ENCODE results near the gene PADI4. TPM values are rescaled to one million over a fixed set of nuclear protein-coding genes. Genes with fewer than 3 reads are reported as not detected.

PADI4 gene
- total and polyA plus RNA-seq, 2 experiments from 2014 or later, result 0.45 to 0.52 TPM

DNA sequence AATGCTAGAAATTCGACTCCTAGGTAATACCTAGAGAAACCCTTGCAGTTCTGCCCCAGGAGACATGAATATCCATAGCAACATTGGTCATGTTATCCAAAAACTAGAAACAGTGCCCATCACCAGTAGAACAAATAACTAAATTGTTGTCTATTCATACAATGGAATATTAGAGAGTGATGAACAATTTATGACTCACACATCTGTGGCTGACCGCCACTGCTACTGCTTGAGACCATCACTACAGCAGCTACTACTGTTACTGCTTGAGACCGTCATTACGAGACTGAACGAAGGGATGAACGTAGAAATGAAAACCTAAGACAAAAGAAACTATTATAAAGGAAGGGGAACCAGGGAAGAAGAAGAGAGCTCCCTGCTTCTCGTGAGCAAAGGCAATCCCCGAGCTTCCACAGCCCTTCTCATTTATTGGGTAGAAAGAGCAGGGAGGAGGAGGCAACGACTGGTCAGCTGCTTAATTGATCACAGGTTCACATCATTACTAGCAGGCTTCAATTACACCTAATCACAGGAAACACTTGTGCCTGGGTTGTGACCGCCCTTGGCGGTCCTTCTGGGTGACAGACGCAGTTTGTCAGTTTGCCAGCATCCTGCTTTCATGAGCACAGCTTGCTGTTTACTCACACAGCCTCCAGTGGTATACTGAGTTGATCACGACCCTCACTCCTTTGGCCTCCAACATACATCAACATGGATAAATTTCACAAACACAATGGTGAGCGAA is 14.1 kb upstream of the PADI4 start:
- H3K27ac Mint-ChIP-seq, result no peak overlapping the region
- H3K9me3 Mint-ChIP-seq, result peaks cover 2% of the 10 kb centered on the region
- no peak overlapping the region for H3K4me2 ChIP-seq
- no peak for DNase-seq (ENCODE audit: low spot score)
- H3K27me3 ChIP-seq (ENCODE audit: insufficient read depth), result no peaks in the 10 kb centered on the region
- no peak overlapping the region for H3K4me3 ChIP-seq
- no peak for TF ChIP-seq ZNF462 (CRISPR knock-in tag; IDR thresholded peaks at IDR 0.05)
- no peak for TF ChIP-seq ZNF331 (CRISPR knock-in tag; IDR thresholded peaks at IDR 0.05; ENCODE audit: low read depth)
- TF ChIP-seq, protein P1, sequence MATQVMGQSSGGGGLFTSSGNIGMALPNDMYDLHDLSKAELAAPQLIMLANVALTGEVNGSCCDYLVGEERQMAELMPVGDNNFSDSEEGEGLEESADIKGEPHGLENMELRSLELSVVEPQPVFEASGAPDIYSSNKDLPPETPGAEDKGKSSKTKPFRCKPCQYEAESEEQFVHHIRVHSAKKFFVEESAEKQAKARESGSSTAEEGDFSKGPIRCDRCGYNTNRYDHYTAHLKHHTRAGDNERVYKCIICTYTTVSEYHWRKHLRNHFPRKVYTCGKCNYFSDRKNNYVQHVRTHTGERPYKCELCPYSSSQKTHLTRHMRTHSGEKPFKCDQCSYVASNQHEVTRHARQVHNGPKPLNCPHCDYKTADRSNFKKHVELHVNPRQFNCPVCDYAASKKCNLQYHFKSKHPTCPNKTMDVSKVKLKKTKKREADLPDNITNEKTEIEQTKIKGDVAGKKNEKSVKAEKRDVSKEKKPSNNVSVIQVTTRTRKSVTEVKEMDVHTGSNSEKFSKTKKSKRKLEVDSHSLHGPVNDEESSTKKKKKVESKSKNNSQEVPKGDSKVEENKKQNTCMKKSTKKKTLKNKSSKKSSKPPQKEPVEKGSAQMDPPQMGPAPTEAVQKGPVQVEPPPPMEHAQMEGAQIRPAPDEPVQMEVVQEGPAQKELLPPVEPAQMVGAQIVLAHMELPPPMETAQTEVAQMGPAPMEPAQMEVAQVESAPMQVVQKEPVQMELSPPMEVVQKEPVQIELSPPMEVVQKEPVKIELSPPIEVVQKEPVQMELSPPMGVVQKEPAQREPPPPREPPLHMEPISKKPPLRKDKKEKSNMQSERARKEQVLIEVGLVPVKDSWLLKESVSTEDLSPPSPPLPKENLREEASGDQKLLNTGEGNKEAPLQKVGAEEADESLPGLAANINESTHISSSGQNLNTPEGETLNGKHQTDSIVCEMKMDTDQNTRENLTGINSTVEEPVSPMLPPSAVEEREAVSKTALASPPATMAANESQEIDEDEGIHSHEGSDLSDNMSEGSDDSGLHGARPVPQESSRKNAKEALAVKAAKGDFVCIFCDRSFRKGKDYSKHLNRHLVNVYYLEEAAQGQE (IDR thresholded peaks at IDR 0.05; ENCODE audit: unreplicated experiment), result no peak
- no peak for TF ChIP-seq NANOG (IDR thresholded peaks at IDR 0.05; ENCODE audit: borderline replicate concordance)
- no peak for TF ChIP-seq POLR2AphosphoS5 (IDR thresholded peaks at IDR 0.05; ENCODE audit: low read depth)
- TF ChIP-seq STAT1 (IDR thresholded peaks at IDR 0.05; ENCODE audit: unreplicated experiment), result no peak
- TF ChIP-seq ZNF114 (CRISPR knock-in tag; IDR thresholded peaks at IDR 0.05), result no peak
- no peak for TF ChIP-seq ETS1 (IDR thresholded peaks at IDR 0.05)
- TF ChIP-seq, protein P2, sequence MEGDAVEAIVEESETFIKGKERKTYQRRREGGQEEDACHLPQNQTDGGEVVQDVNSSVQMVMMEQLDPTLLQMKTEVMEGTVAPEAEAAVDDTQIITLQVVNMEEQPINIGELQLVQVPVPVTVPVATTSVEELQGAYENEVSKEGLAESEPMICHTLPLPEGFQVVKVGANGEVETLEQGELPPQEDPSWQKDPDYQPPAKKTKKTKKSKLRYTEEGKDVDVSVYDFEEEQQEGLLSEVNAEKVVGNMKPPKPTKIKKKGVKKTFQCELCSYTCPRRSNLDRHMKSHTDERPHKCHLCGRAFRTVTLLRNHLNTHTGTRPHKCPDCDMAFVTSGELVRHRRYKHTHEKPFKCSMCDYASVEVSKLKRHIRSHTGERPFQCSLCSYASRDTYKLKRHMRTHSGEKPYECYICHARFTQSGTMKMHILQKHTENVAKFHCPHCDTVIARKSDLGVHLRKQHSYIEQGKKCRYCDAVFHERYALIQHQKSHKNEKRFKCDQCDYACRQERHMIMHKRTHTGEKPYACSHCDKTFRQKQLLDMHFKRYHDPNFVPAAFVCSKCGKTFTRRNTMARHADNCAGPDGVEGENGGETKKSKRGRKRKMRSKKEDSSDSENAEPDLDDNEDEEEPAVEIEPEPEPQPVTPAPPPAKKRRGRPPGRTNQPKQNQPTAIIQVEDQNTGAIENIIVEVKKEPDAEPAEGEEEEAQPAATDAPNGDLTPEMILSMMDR (conservative IDR thresholded peaks at IDR 0.05; ENCODE audit: low read depth in 2 of 2), result no peak
- TF ChIP-seq EZH2phosphoT487 (IDR thresholded peaks at IDR 0.05; ENCODE audit: unreplicated experiment), result no peak
- TF ChIP-seq EZH2 (IDR thresholded peaks at IDR 0.05; ENCODE audit: low read depth, unreplicated experiment), result no peak
- no peak for TF ChIP-seq CREB1 (CRISPR knock-in tag; IDR thresholded peaks at IDR 0.05; ENCODE audit: low read depth)
- TF ChIP-seq JUNB (IDR thresholded peaks at IDR 0.05; ENCODE audit: unreplicated experiment), result no peak
- no peaks in the 10 kb centered on the region for H3K4me1 Mint-ChIP-seq
- no peaks in the 10 kb centered on the region for H3K36me3 Mint-ChIP-seq (ENCODE audit: low read depth)
- no peaks in the 10 kb centered on the region for H3K79me2 ChIP-seq (replicated peaks; ENCODE audit: insufficient read depth)
- H2AFZ ChIP-seq, result no peak overlapping the region
- no peaks in the 10 kb centered on the region for H4K20me1 ChIP-seq (replicated peaks; ENCODE audit: insufficient read depth)
- H3K9me2 ChIP-seq (ENCODE audit: insufficient read depth), result no peaks in the 10 kb centered on the region
- H3K27ac ChIP-seq (ENCODE audit: low read depth), result no peak overlapping the region
- ATAC-seq, result no peak
- no peaks in the 10 kb centered on the region for H3F3A ChIP-seq (replicated peaks; ENCODE audit: low read depth)
- no peaks in the 10 kb centered on the region; the same call in 1 of the 2 replicates for H3K36me3 ChIP-seq (ENCODE audit: insufficient read depth)
- H3K27me3 Mint-ChIP-seq (ENCODE audit: insufficient read depth, low read depth, poor library complexity), result peaks cover 7% of the 10 kb centered on the region
- H3K4me3 Mint-ChIP-seq, result no peak overlapping the region
- H3K4me1 ChIP-seq (ENCODE audit: insufficient read depth), result no peaks in the 10 kb centered on the region

Measured in GM23338 (cell line).